ENCODE data around the gene WDR33.

The WDR33 gene

DNA sequence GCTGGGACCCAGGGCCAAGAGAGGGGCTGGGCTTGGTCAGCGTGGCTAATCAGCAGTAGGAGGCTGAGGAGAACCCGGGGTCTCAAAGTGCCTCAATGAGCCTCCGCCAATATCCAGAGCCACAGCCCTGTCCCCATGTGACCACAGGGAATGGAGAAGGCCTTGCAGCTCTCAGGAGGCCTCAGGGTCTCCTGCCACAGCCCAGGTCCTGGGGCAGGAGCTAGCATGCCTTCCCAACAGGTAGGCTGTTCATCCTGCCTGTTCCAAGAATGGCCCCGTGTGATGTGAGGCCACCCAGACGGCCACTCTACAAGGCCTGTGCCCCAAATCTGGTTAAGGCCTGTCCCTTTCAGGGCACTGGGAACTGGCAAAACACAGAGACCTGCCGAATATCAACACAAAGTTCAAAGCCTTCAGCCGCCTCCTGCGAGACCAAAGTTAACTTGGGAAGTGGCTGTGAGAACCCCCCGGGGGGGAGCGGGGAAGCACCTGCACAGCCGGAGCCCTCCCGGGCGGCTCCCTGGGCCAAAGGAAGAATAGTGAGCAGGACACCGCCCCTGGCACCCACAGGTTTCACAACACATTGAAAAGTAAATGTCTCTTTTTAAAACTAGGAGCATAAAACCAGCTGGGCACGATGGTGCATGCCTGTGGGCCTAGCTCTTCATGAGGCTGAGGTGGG, 131.2 kb downstream of the WDR33 start:
- POLR2A ChIA-PET (ENCODE audit: low non-redundant PET) = no interaction called here
- TF ChIP-seq, protein P1, sequence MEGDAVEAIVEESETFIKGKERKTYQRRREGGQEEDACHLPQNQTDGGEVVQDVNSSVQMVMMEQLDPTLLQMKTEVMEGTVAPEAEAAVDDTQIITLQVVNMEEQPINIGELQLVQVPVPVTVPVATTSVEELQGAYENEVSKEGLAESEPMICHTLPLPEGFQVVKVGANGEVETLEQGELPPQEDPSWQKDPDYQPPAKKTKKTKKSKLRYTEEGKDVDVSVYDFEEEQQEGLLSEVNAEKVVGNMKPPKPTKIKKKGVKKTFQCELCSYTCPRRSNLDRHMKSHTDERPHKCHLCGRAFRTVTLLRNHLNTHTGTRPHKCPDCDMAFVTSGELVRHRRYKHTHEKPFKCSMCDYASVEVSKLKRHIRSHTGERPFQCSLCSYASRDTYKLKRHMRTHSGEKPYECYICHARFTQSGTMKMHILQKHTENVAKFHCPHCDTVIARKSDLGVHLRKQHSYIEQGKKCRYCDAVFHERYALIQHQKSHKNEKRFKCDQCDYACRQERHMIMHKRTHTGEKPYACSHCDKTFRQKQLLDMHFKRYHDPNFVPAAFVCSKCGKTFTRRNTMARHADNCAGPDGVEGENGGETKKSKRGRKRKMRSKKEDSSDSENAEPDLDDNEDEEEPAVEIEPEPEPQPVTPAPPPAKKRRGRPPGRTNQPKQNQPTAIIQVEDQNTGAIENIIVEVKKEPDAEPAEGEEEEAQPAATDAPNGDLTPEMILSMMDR (conservative IDR thresholded peaks at IDR 0.05; ENCODE audit: low read depth) = no peak
- CTCF ChIA-PET = no interaction called here
- H3K27ac ChIP-seq = no peak overlapping the region
- DNase-seq (ENCODE audit: low spot score) = no peak

DNA sequence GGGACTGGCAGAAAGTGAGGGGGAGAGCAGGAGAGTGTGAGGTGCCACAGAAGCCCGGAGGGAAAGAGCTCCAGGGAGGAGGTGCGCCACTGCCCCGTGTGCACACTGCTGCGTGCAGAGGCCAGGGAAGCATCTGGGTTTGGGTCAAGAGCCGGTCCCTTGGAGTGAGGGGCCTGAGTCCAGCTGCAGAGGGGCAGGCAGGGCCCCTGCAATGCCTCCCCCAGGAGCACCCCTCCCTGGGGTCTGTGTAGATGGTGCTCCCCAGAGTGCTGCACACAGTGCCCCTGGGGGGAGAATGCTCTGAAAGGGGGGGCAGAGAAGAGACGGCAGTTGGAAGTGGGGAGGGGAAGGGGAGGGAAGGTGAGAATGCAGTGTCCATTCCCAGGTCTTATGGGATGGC, 132.0 kb downstream of the WDR33 start:
- ChIA-PET POLR2A (ENCODE audit: low non-redundant PET) (interaction anchor here (0.6 kb wide), 1 partner anchor 8 kb away, joined by 4 read pairs; no protein-coding TSS in a partner anchor), CTCF (no interaction called here)
- DNase-seq (ENCODE audit: low spot score) = no peak
- no peak overlapping the region for H3K27ac ChIP-seq
- TF ChIP-seq, protein P1 (conservative IDR thresholded peaks at IDR 0.05; ENCODE audit: low read depth) = no peak

- DNase-seq (ENCODE audit: low spot score) = no peak
- POLR2A ChIA-PET (ENCODE audit: low non-redundant PET) = no interaction called here
- TF ChIP-seq, protein P1 (conservative IDR thresholded peaks at IDR 0.05; ENCODE audit: low read depth) = no peak
- no peak overlapping the region for H3K27ac ChIP-seq
- CTCF ChIA-PET = no interaction called here
Observed at GRCh38 chr2:127678531-127678930, 132.4 kb downstream of the WDR33 start.

GRCh38 chr2:127676906-127677305, 134.1 kb downstream of the WDR33 start:
- DNase-seq (ENCODE audit: low spot score) = no peak
- TF ChIP-seq, protein P1 (conservative IDR thresholded peaks at IDR 0.05; ENCODE audit: low read depth) = no peak
- ChIA-PET CTCF (interaction anchor here (2.7 kb wide), 1 partner anchor 86 kb away, joined by 15 read pairs; no protein-coding TSS in a partner anchor), POLR2A (ENCODE audit: low non-redundant PET) (no interaction called here)
- no peak overlapping the region for H3K27ac ChIP-seq

DNA sequence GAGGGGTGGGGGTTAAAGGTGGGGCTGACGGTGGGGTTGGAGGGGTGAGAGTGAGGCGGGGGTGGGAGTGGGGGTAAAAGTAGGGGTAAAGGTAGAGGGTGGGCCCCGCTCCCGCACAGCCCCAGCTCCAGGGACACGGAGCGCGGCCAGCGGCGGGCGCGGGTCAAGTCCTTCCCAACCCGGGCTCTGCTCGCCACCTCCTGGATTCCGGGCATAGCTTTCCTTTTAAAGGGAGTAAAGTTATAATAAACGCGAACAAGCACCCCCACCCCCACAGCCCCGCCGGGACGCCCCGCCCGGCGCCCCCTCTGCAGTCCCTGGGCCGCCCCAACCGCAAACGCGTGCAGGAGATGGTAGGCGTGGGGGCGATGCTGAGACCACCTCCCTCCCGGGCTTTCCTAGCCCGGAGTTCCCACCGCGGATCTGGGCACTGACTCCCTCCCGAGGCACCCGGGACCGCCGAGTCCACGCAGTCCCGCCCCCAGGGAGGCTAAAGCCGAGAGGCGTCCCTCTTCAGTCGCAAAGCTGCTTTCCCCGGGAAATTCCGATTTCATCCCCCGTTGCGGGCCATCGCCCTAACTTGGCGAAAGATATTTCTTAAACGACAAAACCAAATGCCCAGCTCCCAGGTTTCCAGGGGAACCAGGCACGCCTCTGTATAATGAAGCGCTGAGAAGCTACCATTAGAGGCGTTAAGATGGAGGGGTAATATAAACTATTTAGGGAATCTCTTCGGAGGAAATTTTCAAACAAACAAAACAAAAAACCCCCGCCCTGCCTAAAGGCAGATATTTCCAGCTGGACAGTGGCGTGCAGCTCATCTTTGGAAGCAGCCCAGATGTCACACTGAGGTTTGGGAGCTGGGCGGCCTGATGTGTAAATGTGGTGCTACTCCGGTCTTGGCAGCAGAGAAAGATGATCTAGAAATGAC, 135.4 kb downstream of the WDR33 start, which contains the start of gene LIMS2:
Gene LIMS2, minus strand, starts transcription at position 200 of the 931 bp plus-strand sequence. CDS start 506 bp downstream, outside the sequence.
- DNase-seq (ENCODE audit: low spot score) = peak; percentile 53
- ChIA-PET POLR2A (ENCODE audit: low non-redundant PET) (no interaction called here), CTCF (interaction anchor here (0.5 to 2.7 kb wide), 7 partner anchors 21 to 591 kb away, joined by 3 to 15 read pairs (median 4); no protein-coding TSS in a partner anchor)
- TF ChIP-seq, protein P1 (conservative IDR thresholded peaks at IDR 0.05; ENCODE audit: low read depth) = no peak
- H3K27ac ChIP-seq = no peak within 1 kb of the TSS

All from RWPE1 (cell line).